ENCODE data around the gene PPP1R9B. TPM values are rescaled to one million over a fixed set of nuclear protein-coding genes. Genes with fewer than 3 reads are reported as not detected.

The PPP1R9B gene
- total RNA-seq, 1 donor from 2014 or later = 61.5 TPM

DNA sequence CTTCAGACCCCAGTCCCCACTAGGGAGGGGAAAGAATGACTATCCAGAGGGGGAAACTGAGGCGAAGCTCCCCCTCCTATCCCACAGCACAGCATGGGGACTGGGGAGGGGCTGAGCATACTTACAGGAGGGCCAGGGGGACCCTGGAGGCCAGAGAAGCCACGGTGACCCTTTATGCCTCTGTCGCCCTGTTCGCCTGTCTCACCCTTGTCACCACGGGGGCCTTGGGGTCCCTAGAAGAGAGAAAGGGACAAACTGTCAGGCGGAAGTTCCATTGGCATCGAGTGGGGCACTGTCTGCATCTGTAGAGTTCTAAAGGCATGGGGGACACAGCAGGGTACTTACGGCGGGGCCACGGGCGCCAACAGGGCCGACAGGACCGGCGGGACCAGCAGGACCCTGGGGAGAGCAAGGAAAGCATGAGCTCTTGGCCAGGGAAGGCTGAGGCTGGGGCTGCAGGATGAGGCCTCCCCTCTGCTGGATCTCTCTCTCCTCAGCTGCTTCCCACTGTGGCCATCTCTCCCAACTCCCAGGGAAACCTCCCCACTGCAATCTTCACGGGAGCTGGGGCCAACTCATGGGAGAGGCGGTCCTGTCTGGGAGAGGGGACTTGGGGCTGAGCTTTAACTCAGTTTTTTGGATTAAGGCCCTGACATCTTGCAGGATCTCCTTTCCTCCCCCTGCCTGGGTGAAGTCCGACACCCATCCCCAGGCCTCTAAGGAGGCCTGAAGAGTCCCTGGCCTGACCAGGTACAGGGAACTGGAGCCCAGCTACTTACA is 37.5 kb upstream of the PPP1R9B start:
- no peak for DNase-seq (ENCODE audit: low spot score)

- DNase-seq (ENCODE audit: low spot score) = no peak
Observed at GRCh38 chr17:50187394-50187725, 36.9 kb upstream of the PPP1R9B start.

- no peak for DNase-seq (ENCODE audit: low spot score)
Observed at GRCh38 chr17:50186661-50187393, 36.4 kb upstream of the PPP1R9B start.

DNA sequence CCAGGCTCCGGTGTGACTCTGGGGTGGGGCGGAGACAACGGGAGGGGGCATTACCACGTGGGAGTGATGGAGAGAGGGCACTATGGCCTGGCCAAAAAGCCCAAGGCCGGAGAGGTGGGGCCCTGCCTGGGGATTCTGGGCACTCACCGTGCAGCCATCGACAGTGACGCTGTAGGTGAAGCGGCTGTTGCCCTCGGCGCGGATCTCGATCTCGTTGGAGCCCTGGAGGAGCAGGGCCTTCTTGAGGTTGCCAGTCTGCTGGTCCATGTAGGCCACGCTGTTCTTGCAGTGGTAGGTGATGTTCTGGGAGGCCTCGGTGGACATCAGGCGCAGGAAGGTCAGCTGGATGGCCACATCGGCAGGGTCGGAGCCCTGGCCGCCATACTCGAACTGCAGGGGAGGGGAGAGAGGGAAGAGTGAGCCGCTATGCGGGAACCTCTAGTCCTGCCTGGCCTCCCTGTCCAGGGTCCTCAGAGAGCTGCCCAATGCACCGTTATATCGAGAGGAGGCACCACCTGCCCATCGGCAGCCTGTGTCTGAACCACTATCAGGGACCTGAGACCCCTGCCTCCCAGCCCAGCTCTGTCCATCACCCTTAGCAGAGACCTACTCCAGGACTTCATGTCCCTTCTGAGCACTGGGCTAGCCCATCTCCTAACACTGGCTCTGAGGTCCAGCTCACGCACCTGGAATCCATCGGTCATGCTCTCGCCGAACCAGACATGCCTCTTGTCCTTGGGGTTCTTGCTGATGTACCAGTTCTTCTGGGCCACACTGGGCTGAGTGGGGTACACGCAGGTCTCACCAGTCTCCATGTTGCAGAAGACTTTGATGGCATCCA is 35.4 kb upstream of the PPP1R9B start:
- no peak for DNase-seq (ENCODE audit: low spot score)

GRCh38 chr17:50184611-50185398 is 34.3 kb upstream of the PPP1R9B start:
- no peak for DNase-seq (ENCODE audit: low spot score)

DNA sequence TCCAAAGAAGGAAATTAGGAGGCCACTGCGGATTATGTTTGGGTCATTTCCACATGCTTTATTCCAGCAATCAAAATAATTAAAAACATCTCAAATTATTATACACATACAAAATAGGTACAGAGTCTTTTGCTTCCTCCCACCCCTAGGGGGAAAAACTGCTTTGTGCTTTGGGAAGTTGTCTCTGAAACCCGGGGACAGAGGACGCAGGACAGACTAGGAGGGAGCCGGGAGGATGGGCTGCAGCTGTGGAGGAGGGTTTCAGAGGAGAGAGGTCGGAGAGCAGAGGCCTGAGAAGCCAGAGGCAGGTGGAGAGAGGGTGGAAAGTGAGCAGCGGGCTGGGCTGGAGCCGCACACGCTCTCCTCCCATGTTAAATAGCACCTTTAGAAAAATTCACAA is 33.6 kb upstream of the PPP1R9B start:
- no peak for DNase-seq (ENCODE audit: low spot score)

GRCh38 chr17:50183421-50183994 is 33.0 kb upstream of the PPP1R9B start:
- no peak for DNase-seq (ENCODE audit: low spot score)

GRCh38 chr17:50182783-50183420 is 32.4 kb upstream of the PPP1R9B start:
- no peak for DNase-seq (ENCODE audit: low spot score)

DNA sequence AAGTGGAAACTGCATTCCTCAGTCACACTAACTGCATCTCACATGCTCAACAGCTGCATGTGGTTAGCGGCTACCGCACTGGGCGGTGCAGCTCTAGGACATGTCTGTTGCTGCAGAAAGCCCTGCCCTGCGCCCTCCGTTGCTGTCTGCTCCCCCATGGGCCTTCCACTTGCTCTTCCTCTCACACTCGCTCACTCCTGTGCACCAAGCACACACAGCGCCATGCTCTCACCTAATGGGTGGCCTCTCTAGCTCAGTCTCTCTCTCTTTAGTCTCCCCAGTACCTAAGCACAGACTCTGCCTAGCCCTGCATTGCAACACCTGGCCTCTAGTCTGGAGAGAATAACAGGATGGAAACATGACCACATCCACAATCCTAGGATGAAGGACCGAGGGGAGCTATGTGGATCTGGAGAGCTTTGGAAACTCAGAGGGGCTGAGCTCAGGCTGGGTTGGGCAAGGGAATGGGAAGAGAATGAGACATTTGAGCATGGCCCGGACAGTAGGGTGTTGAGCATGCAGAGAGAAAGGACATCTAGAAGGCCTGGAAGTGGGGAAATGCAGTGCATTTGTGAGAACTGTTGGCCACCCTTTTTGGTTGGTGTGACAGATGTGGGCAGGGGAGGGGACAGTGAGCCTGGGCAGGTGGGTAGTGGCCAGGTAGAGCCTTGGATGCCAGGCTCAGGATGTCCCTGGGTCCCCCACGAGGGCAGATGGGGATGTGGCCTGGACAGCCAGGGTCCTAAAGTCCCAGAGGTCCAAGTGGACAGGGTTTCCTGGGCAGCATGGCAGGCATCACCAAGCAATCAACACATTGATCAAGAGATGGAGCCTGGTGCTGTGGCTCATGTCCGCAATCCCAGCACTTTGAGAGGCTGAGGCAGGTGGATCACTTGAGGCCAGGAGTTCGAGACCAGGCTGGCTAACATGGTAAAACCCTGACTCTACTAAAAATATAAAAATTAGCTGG is 31.4 kb upstream of the PPP1R9B start:
- no peak for DNase-seq (ENCODE audit: low spot score)

DNA sequence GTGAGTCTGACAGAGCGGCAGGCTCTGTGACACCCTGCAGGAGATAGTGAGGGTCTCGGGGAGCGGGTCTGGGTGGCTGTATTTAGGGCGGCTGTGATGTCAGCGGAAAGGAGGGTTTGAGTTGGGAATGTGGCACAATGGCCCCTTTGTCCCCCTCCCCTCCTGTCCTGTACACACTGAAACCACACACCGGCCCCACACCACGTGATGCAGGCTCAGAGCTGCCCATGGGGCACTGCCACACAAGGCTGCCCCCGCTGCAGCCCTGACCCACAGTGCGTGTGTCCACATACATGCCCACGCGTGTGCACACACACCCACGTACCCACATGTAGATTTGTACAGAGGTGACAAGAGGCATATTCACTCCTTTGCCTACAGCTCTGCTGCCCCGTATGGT is 30.7 kb upstream of the PPP1R9B start:
- DNase-seq (ENCODE audit: low spot score) = no peak

DNA sequence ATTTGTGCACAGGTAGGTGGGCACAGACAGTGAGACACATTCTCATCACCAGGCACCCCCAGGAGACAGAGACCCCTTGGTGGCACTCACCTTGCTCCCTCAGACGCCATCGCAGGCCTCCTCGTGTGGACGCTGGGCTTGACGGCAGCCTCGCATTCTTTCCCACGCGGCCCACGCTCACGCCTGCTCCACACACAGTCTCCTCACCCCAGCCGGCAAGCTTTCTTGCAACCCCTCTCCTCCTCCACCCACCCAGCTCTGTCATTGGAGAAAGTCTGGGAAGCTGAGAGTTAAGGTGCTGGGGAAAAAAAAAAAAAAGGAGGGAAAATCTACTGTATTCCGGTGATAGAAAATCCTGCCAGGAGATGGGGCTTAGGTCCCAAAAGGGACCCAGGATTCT is 30.1 kb upstream of the PPP1R9B start:
- no peak for DNase-seq (ENCODE audit: low spot score)

DNA sequence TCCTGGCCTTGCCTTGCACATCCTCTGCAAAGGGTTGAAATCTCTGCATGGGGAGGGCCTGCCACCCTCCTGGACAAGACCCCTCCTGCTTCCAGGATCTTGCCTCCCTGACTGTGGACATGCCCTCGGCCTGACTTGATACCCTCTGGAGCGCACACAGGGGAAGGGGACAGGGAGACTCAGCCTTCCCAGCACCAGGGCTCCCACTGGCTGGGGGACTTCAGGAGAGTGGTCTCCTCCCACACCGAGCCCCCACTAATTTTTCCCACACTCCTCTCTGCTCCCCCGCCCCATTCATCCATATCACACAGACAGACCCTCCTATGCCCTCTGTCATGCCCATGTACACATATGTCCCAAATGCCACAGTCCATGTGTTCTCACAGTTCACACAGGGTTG is 29.6 kb upstream of the PPP1R9B start:
- no peak for DNase-seq (ENCODE audit: low spot score)

DNA sequence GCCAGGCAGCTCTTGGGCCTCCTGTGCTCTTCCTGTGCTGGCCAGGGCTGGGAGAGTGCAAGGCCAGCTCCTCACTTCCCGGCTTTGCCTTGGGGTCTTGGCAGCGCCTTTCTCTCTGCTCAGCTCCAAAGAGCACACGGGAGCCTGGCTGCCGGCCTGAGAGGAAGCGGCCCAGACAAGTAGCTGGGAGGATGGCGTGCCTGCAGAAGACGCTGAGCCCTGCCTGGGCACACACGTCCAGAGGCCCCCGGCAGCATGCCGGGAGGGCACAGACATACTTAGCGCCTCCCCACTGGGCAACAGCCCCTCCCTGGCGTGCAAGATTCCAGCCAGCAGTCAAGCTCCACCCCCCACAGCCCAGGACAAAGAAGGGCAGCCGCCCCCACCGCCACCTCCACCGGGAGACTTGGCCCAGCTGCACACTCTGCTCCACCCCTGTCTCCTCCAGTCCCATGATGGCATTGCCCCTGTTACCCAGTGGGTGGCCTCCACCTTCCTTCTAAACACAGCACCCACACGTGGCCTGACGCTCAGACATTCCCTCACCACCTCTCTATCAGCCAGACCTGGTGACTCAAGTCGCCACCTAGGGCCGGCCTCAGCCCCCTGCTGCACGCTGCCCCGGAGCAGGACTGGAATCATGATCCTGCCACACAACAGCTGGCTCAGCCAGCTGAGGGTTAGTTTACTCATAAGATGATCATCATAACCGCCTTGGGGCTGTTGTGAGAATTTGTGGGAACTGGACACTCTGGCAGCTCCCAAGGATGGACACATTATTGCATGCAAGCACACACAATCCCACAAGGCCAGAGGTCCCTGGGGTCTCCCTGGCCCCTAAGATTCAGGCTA is 27.7 kb upstream of the PPP1R9B start:
- peak; percentile 79 for DNase-seq (ENCODE audit: low spot score)

GRCh38 chr17:50177476-50177875 is 27.0 kb upstream of the PPP1R9B start:
- DNase-seq (ENCODE audit: low spot score) = no peak

DNA sequence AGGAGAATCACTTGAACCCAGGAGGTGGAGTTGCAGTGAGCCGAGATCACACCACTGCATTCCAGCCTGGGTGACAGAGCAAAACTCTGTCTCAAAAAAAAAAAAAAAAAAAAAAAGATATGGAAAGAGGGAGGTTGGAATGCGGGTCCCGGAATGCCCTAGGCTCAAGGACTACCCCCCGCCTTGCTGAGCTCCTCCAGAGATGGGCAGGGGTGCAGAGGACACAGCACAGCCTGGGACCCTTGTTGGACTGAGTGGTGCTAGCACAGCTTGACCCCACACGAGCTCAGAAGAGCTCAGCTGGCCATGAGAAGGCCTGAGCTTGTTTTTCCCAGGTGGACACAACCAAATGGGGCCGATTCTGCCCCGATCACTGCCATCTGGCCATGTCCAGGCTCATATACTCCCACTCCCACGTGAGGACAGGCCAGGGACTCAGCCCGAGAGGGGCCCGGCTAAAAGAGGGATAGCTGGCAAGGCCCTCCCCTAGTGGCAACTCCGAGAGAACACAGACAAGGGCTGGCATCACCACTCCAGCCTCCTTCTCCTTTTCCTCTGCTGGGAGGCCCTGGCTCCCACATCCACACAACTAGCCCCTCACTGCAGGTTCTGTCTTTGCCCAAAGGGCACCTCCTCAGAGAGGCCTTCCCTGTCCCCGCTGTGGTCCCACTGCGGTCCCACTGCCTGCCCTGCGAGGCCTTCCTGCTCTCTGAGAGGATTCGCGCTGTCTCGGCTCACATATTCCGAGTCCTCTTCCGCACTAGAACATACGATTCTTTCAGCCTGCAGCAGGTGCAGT is 26.3 kb upstream of the PPP1R9B start:
- no peak for DNase-seq (ENCODE audit: low spot score)

- DNase-seq (ENCODE audit: low spot score) = no peak
Observed at GRCh38 chr17:50175035-50175807, 24.7 kb upstream of the PPP1R9B start.

DNA sequence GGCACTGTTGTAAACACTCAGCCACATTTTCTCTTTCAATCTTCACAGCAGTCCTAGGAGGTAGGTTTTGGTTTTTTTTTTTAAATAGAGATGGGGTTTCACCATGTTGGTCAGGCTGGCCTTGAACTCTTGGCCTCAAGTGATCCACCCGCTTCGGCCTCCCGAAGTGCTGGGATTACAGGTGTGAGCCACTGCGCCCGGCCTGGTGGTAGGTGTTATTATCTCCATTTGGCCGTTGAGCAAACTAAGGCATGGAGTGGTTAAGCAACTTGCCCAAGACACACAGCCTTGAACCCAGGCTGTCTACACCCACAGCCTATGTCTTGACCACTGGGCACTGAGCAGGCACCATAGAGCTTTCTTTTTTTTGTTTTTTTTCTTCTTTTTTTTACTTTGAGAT is 24.0 kb upstream of the PPP1R9B start:
- no peak for DNase-seq (ENCODE audit: low spot score)
